ENCODE data around the gene RDH5.

RDH5 gene

GRCh38 chr12:55720071-55720564, at the start of gene RDH5:
RDH5 (plus strand) TSS chr12:55720393; CDS start chr12:55721185, 792 bp downstream.
- Mint-ChIP-seq H3K36me3 (no peaks in the 10 kb centered on the region), H3K27ac (no peak within 1 kb of the TSS), H3K27me3 (no peaks in the 10 kb centered on the region), H3K4me1 (ENCODE audit: low read depth) (peaks cover 35% of the 10 kb centered on the region), H3K9me3 (ENCODE audit: low read depth) (no peaks in the 10 kb centered on the region), H3K4me3 (no peak within 1 kb of the TSS)

GRCh38 chr12:55671746-55672145, 48.4 kb upstream of the RDH5 start:
- Mint-ChIP-seq H3K4me1 (ENCODE audit: low read depth) (no peaks in the 10 kb centered on the region), H3K4me3 (no peak overlapping the region), H3K9me3 (ENCODE audit: low read depth) (no peaks in the 10 kb centered on the region), H3K27ac (no peak overlapping the region), H3K36me3 (no peaks in the 10 kb centered on the region), H3K27me3 (peaks cover 2% of the 10 kb centered on the region)

- Mint-ChIP-seq H3K4me3 (no peak overlapping the region), H3K36me3 (no peaks in the 10 kb centered on the region), H3K27ac (no peak overlapping the region), H3K4me1 (ENCODE audit: low read depth) (no peaks in the 10 kb centered on the region), H3K27me3 (peaks cover 2% of the 10 kb centered on the region), H3K9me3 (ENCODE audit: low read depth) (no peaks in the 10 kb centered on the region)
Measured at GRCh38 chr12:55673638-55674037, 46.6 kb upstream of the RDH5 start.

- H3K9me3 Mint-ChIP-seq (ENCODE audit: low read depth) = no peaks in the 10 kb centered on the region
- no peak overlapping the region for H3K27ac Mint-ChIP-seq
- no peaks in the 10 kb centered on the region for H3K4me1 Mint-ChIP-seq (ENCODE audit: low read depth)
- no peaks in the 10 kb centered on the region for H3K36me3 Mint-ChIP-seq
- H3K4me3 Mint-ChIP-seq = no peak overlapping the region
- peaks cover 8% of the 10 kb centered on the region for H3K27me3 Mint-ChIP-seq
Measured at GRCh38 chr12:55675666-55676065, 44.5 kb upstream of the RDH5 start.

- peaks cover 9% of the 10 kb centered on the region for H3K27me3 Mint-ChIP-seq
- H3K36me3 Mint-ChIP-seq = no peaks in the 10 kb centered on the region
- H3K9me3 Mint-ChIP-seq (ENCODE audit: low read depth) = no peaks in the 10 kb centered on the region
- H3K27ac Mint-ChIP-seq = no peak overlapping the region
- H3K4me3 Mint-ChIP-seq = no peak overlapping the region
- peaks cover 9% of the 10 kb centered on the region for H3K4me1 Mint-ChIP-seq (ENCODE audit: low read depth)
Measured at GRCh38 chr12:55676707-55677106, 43.5 kb upstream of the RDH5 start.

GRCh38 chr12:55679691-55680090, 40.5 kb upstream of the RDH5 start:
- Mint-ChIP-seq H3K27ac (no peak overlapping the region), H3K4me3 (no peak overlapping the region), H3K9me3 (ENCODE audit: low read depth) (no peaks in the 10 kb centered on the region), H3K27me3 (peaks cover 9% of the 10 kb centered on the region), H3K4me1 (ENCODE audit: low read depth) (peaks cover 10% of the 10 kb centered on the region), H3K36me3 (no peaks in the 10 kb centered on the region)

- Mint-ChIP-seq H3K4me3 (no peak overlapping the region), H3K27ac (no peak overlapping the region), H3K36me3 (no peaks in the 10 kb centered on the region), H3K9me3 (ENCODE audit: low read depth) (no peaks in the 10 kb centered on the region), H3K4me1 (ENCODE audit: low read depth) (peaks cover 12% of the 10 kb centered on the region), H3K27me3 (peaks cover 7% of the 10 kb centered on the region)
Measured at GRCh38 chr12:55681142-55682077, 38.8 kb upstream of the RDH5 start.

GRCh38 chr12:55682087-55682796, 38.0 kb upstream of the RDH5 start:
- H3K4me1 Mint-ChIP-seq (ENCODE audit: low read depth) = peaks cover 16% of the 10 kb centered on the region
- H3K27ac Mint-ChIP-seq = no peak overlapping the region
- H3K9me3 Mint-ChIP-seq (ENCODE audit: low read depth) = no peaks in the 10 kb centered on the region
- H3K27me3 Mint-ChIP-seq = peaks cover 7% of the 10 kb centered on the region
- no peak overlapping the region for H3K4me3 Mint-ChIP-seq
- H3K36me3 Mint-ChIP-seq = no peaks in the 10 kb centered on the region

- no peaks in the 10 kb centered on the region for H3K36me3 Mint-ChIP-seq
- peaks cover 22% of the 10 kb centered on the region for H3K4me1 Mint-ChIP-seq (ENCODE audit: low read depth)
- no peak overlapping the region for H3K4me3 Mint-ChIP-seq
- H3K27ac Mint-ChIP-seq = no peak overlapping the region
- H3K9me3 Mint-ChIP-seq (ENCODE audit: low read depth) = no peaks in the 10 kb centered on the region
- peaks cover 7% of the 10 kb centered on the region for H3K27me3 Mint-ChIP-seq
Measured at GRCh38 chr12:55683676-55684075, 36.5 kb upstream of the RDH5 start.

- H3K27ac Mint-ChIP-seq = no peak overlapping the region
Measured at GRCh38 chr12:55684761-55685370, 35.3 kb upstream of the RDH5 start.

GRCh38 chr12:55685671-55686070, 34.5 kb upstream of the RDH5 start:
- Mint-ChIP-seq H3K27ac (no peak overlapping the region), H3K9me3 (ENCODE audit: low read depth) (no peaks in the 10 kb centered on the region), H3K36me3 (no peaks in the 10 kb centered on the region), H3K4me1 (ENCODE audit: low read depth) (peaks cover 22% of the 10 kb centered on the region), H3K27me3 (peaks cover 1% of the 10 kb centered on the region), H3K4me3 (no peak overlapping the region)

More at GRCh38 chr12:55684761-55685370, 35.3 kb upstream of the RDH5 start:
- H3K27me3 Mint-ChIP-seq = peaks cover 3% of the 10 kb centered on the region
- no peak overlapping the region for H3K4me3 Mint-ChIP-seq
- H3K4me1 Mint-ChIP-seq (ENCODE audit: low read depth) = peaks cover 22% of the 10 kb centered on the region
- no peaks in the 10 kb centered on the region for H3K9me3 Mint-ChIP-seq (ENCODE audit: low read depth)
- H3K36me3 Mint-ChIP-seq = no peaks in the 10 kb centered on the region

GRCh38 chr12:55686366-55687010, 33.7 kb upstream of the RDH5 start:
- no peak overlapping the region for H3K27ac Mint-ChIP-seq
- no peak overlapping the region for H3K4me3 Mint-ChIP-seq
- no peaks in the 10 kb centered on the region for H3K9me3 Mint-ChIP-seq (ENCODE audit: low read depth)
- H3K27me3 Mint-ChIP-seq = no peaks in the 10 kb centered on the region
- no peaks in the 10 kb centered on the region for H3K36me3 Mint-ChIP-seq
- peaks cover 15% of the 10 kb centered on the region for H3K4me1 Mint-ChIP-seq (ENCODE audit: low read depth)

GRCh38 chr12:55687746-55688145, 32.4 kb upstream of the RDH5 start:
- H3K27me3 Mint-ChIP-seq = no peaks in the 10 kb centered on the region
- H3K27ac Mint-ChIP-seq = no peak overlapping the region
- no peaks in the 10 kb centered on the region for H3K9me3 Mint-ChIP-seq (ENCODE audit: low read depth)

GRCh38 chr12:55688716-55689655, 31.2 kb upstream of the RDH5 start:
- H3K27ac Mint-ChIP-seq = no peak overlapping the region

More at GRCh38 chr12:55687746-55688145, 32.4 kb upstream of the RDH5 start:
- Mint-ChIP-seq H3K36me3 (no peaks in the 10 kb centered on the region), H3K4me1 (ENCODE audit: low read depth) (peaks cover 12% of the 10 kb centered on the region), H3K4me3 (no peak overlapping the region)

More at GRCh38 chr12:55688716-55689655, 31.2 kb upstream of the RDH5 start:
- peaks cover 12% of the 10 kb centered on the region for H3K4me1 Mint-ChIP-seq (ENCODE audit: low read depth)
- no peak overlapping the region for H3K4me3 Mint-ChIP-seq
- no peaks in the 10 kb centered on the region for H3K36me3 Mint-ChIP-seq
- no peaks in the 10 kb centered on the region for H3K9me3 Mint-ChIP-seq (ENCODE audit: low read depth)
- H3K27me3 Mint-ChIP-seq = no peaks in the 10 kb centered on the region
